HL-60 (cell line): Measurements from ENCODE around the gene ELAVL1.

ENCODE experiments used
- POLR2AphosphoS5 ChIP-seq: IDR thresholded peaks from 2 replicates; pipeline ENCODE4 v1.6.1; 2012; ENCODE audit warnings: low read depth
- TF ChIP-seq, protein P1 (sequence below): IDR thresholded peaks from one replicate; pipeline ENCODE4 v1.5.1; 2011; ENCODE audit warnings: low read length, control low read depth, inconsistent platforms; ENCODE audit not compliant: insufficient read depth

DNA sequence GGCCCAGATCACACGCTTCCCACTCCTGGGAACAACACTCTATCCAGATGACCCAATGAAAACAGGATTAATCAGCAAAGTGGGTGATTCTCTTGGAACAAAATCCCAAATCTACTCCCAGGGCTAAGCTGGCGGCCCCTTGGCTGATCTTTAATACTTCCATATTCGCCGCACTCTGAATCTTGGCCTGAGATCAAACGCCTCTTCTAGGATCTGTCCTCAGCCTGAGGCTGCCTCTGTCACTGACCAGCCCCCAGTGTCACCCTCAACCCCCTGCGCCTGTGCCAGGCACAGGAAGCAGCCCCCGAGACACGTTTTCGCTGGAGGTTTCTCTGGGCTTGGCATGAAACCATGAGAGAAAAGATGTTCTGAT is 77.1 kb downstream of the ELAVL1 start:
- TF ChIP-seq, protein P1, sequence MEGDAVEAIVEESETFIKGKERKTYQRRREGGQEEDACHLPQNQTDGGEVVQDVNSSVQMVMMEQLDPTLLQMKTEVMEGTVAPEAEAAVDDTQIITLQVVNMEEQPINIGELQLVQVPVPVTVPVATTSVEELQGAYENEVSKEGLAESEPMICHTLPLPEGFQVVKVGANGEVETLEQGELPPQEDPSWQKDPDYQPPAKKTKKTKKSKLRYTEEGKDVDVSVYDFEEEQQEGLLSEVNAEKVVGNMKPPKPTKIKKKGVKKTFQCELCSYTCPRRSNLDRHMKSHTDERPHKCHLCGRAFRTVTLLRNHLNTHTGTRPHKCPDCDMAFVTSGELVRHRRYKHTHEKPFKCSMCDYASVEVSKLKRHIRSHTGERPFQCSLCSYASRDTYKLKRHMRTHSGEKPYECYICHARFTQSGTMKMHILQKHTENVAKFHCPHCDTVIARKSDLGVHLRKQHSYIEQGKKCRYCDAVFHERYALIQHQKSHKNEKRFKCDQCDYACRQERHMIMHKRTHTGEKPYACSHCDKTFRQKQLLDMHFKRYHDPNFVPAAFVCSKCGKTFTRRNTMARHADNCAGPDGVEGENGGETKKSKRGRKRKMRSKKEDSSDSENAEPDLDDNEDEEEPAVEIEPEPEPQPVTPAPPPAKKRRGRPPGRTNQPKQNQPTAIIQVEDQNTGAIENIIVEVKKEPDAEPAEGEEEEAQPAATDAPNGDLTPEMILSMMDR = no peak
- no peak for TF ChIP-seq POLR2AphosphoS5
